BE2C (cell line): ENCODE data around the gene C1R.

ENCODE experiments used
- DNase-seq: peaks from one replicate; pipeline ENCODE4 v3.0.0-alpha.2; 2020
- H3K27me3 ChIP-seq: fragments of 250-450 bp; sonication (Bioruptor Pico); 2 replicates; pipeline ENCODE4 v1.5.1; 2020; ENCODE audit warnings: mild to moderate bottlenecking
- H3K36me3 ChIP-seq: fragments of 250-450 bp; sonication (Bioruptor Pico); 2 replicates; pipeline ENCODE4 v1.5.1; 2020; ENCODE audit warnings: mild to moderate bottlenecking
- H3K4me1 ChIP-seq: fragments of 250-450 bp; sonication (Bioruptor Pico); 2 replicates; pipeline ENCODE4 v1.5.1; 2020
- H3K4me3 ChIP-seq: 2 replicates; pipeline ENCODE4 v1.5.1; 2011; ENCODE audit warnings: low read depth, low read length
- H3K9me3 ChIP-seq: fragments of 250-450 bp; sonication (Bioruptor Pico); 2 replicates; pipeline ENCODE4 v1.5.1; 2020
- CTCF ChIP-seq: IDR thresholded peaks from 2 replicates; pipeline ENCODE4 v1.5.1; 2012; ENCODE audit warnings: mild to moderate bottlenecking, low read depth, low read length

Gene C1R

DNA sequence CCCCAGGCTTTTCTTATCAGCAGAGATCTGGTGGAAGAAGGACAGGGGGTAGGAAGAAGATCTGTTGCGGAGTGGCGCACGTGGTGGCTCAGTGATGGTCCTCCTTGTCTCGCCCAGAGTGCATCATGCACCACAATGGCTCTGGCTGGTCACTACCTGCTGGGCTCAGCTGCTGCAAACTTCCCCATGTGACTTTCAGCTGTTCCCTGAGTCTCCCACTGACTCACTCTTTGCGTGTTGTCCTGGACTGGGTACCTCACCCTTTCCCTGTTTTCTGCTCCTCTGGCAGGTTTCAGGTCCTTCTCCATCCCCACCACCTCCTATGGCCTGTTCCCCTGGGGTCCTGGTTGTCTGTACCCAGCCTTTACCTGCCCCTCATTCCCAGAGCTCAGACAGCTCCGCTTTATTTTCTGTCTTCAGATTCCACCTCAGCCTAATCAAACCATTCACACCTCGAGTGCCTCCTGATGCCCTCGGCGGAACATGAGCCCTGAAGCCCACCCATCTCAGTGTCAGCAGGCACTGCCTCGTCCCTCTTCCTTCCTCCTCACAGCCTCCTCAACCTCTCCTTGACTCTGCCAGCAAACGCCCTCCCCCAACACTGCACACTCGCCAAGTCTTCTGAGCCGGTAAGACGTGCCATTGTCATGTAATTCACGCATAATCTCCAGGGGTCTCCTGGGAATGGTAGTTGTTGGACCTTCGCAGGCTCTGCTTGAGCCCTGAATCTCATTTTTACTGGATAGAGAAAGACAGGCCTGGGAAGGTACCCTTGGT lies 1.8 kb downstream of the C1R start:
- no peak for TF ChIP-seq CTCF
- H3K4me3 ChIP-seq: no peak overlapping the region
- no peaks in the 10 kb centered on the region for H3K36me3 ChIP-seq
- no peaks in the 10 kb centered on the region for H3K9me3 ChIP-seq
- H3K27me3 ChIP-seq: peaks cover 4% of the 10 kb centered on the region; the same call in 1 of the 2 replicates
- H3K4me1 ChIP-seq: no peaks in the 10 kb centered on the region
- no peak for DNase-seq

GRCh38 chr12:7089196-7089871 lies 2.9 kb downstream of the C1R start:
- no peak for DNase-seq
- no peaks in the 10 kb centered on the region for H3K4me1 ChIP-seq
- no peaks in the 10 kb centered on the region for H3K36me3 ChIP-seq
- TF ChIP-seq CTCF: no peak
- no peaks in the 10 kb centered on the region for H3K9me3 ChIP-seq
- peaks cover 4% of the 10 kb centered on the region; the same call in 1 of the 2 replicates for H3K27me3 ChIP-seq
- H3K4me3 ChIP-seq: no peak overlapping the region

- Histone ChIP-seq H3K4me1 (no peaks in the 10 kb centered on the region), H3K9me3 (no peaks in the 10 kb centered on the region), H3K4me3 (no peak overlapping the region), H3K27me3 (peaks cover 4% of the 10 kb centered on the region; the same call in 1 of the 2 replicates), H3K36me3 (no peaks in the 10 kb centered on the region)
- no peak for DNase-seq
- no peak for TF ChIP-seq CTCF
Observed at GRCh38 chr12:7083125-7083524, 9.1 kb downstream of the C1R start.

DNA sequence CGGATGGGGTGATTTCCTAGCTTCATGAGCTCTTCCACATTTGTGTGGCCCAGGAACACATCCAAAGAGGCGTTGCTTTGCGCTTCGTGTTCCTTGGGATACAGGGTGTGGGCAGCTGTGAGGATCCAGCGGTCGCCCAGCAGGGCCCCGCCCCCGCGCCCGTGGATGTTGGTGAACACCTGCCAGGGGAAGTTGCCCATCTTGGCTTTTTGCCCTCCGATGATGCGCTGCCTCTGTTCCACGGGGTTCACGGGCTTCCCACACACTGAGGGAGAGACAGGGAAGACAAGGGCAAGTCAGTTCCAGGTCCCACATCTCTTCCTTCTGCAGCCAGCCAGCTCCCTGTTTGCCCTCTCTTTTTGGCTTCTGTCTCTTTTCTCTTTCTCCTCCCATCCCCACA lies 11.2 kb downstream of the C1R start:
- Histone ChIP-seq H3K4me3 (no peak overlapping the region), H3K36me3 (no peaks in the 10 kb centered on the region), H3K4me1 (no peaks in the 10 kb centered on the region), H3K9me3 (no peaks in the 10 kb centered on the region), H3K27me3 (no peaks in the 10 kb centered on the region)
- no peak for DNase-seq
- no peak for TF ChIP-seq CTCF

GRCh38 chr12:7079826-7080125 lies 12.5 kb downstream of the C1R start:
- Histone ChIP-seq H3K4me3 (no peak overlapping the region), H3K36me3 (no peaks in the 10 kb centered on the region), H3K4me1 (no peaks in the 10 kb centered on the region), H3K27me3 (peaks cover 3% of the 10 kb centered on the region), H3K9me3 (no peaks in the 10 kb centered on the region)
- DNase-seq: no peak
- TF ChIP-seq CTCF: no peak

DNA sequence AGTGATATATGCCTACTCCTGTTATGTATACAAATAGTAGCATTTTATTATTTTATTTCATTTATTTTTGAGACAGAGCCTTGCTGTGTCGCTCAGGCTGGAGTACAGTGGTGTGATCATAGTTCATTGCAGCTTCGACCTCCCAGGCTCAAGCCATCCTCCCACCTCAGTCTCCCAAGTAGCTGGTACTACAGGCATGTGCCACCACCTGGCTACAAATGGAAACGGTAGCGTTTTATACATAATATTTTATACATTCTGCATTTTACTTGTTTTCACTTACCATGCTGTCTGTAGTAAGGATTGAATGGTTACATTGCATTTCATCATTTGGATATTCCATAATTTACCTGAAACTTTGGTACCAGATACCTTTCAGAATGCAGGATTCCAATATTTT lies 14.1 kb downstream of the C1R start:
- H3K4me1 ChIP-seq: no peaks in the 10 kb centered on the region
- TF ChIP-seq CTCF: no peak
- DNase-seq: no peak

More for the DNA sequence above, 14.1 kb downstream of the C1R start:
- Histone ChIP-seq H3K9me3 (no peaks in the 10 kb centered on the region), H3K27me3 (peaks cover 17% of the 10 kb centered on the region), H3K36me3 (no peaks in the 10 kb centered on the region), H3K4me3 (no peak overlapping the region)
